Thymus (tissue), 11 donors: ENCODE measurements around the gene GGT6. TPM values are rescaled to one million over a fixed set of nuclear protein-coding genes. Genes with fewer than 3 reads are reported as not detected.
A peak's percentile ranks its signal among the peaks of the same experiment; 100 is the strongest.

ENCODE experiments used
- DNase-seq, 9 donors: peaks; one replicate each; pipeline ENCODE4 v3.0.0-alpha.2; 2013; ENCODE audit warnings: low spot score in 9 of 9, low read depth in 6 of 9, missing footprints in 1 of 9
- H3K27ac ChIP-seq, 2 donors: one replicate each; pipeline ENCODE4 v1.5.1; 2013; ENCODE audit warnings: control low read depth in 1 of 2, low read depth in 1 of 2, low read length in 1 of 2, mild to moderate bottlenecking in 1 of 2, moderate library complexity in 1 of 2
- H3K27me3 ChIP-seq, 2 donors: one replicate each; pipeline ENCODE4 v1.5.1; 2013; ENCODE audit warnings: low read length in 1 of 2; ENCODE audit not compliant: control insufficient read depth in 2 of 2, insufficient read depth in 1 of 2
- H3K36me3 ChIP-seq, 2 donors: one replicate each; pipeline ENCODE4 v1.5.1; 2013; ENCODE audit warnings: low read length in 1 of 2, mild to moderate bottlenecking in 1 of 2, moderate library complexity in 1 of 2; ENCODE audit not compliant: control insufficient read depth in 2 of 2, insufficient read depth in 2 of 2
- H3K4me1 ChIP-seq, 2 donors: one replicate each; pipeline ENCODE4 v1.5.1; 2013; ENCODE audit warnings: low read length in 2 of 2; ENCODE audit not compliant: control insufficient read depth in 2 of 2, insufficient read depth in 2 of 2
- H3K4me3 ChIP-seq, 2 donors: one replicate each; pipeline ENCODE4 v1.5.1; 2013; ENCODE audit warnings: low read length in 2 of 2, control low read depth in 1 of 2, mild to moderate bottlenecking in 1 of 2
- H3K9me3 ChIP-seq, 2 donors: one replicate each; pipeline ENCODE4 v1.5.1; 2013; ENCODE audit warnings: low read length in 1 of 2, mild to moderate bottlenecking in 1 of 2; ENCODE audit not compliant: control insufficient read depth in 2 of 2, insufficient read depth in 1 of 2
- WGBS: extraction: QIAGEN DNeasy Blood & Tissue Kit; methylation state at CpG from one replicate; pipeline ENCODE4 v1.1.7; 2013; 5-methylcytosine and 5-hydroxymethylcytosine counted together
- polyA plus RNA-seq: library from polyadenylated mRNA; stranded (reverse); fragments of 200-250 nt; gene quantifications from one replicate; pipeline ENCODE4 v1.2.3, GENCODE V29; 2013
- total RNA-seq: library from RNA; stranded (reverse); fragments of 120-200 nt; gene quantifications from one replicate; pipeline ENCODE4 v1.2.4, GENCODE V29; 2013
- donor health status: healthy.

The GGT6 gene
- total and polyA plus RNA-seq, 2 donors, result 0.90 to 3.7 TPM

GRCh38 chr17:4588391-4588790 lies 28.0 kb upstream of the GGT6 start:
- peaks cover 25 to 72% of the 10 kb centered on the region in 2 donors for H3K27me3 ChIP-seq
- H3K27ac ChIP-seq, result no peak overlapping the region
- no peak for DNase-seq
- H3K4me1 ChIP-seq, result peaks cover 0 to 8% of the 10 kb centered on the region in 2 donors
- WGBS, result 78% methylated on average over 11 of the region's 11 CpGs
- H3K36me3 ChIP-seq, result no peaks in the 10 kb centered on the region
- H3K4me3 ChIP-seq, result no peak overlapping the region
- no peaks in the 10 kb centered on the region for H3K9me3 ChIP-seq

- H3K9me3 ChIP-seq, result no peaks in the 10 kb centered on the region
- H3K27ac ChIP-seq, result no peak overlapping the region
- no peak for DNase-seq
- peaks cover 0 to 8% of the 10 kb centered on the region in 2 donors for H3K4me1 ChIP-seq
- no peak overlapping the region for H3K4me3 ChIP-seq
- WGBS, result 85% methylated on average over 9 of the region's 9 CpGs
- no peaks in the 10 kb centered on the region for H3K36me3 ChIP-seq
- peaks cover 31 to 78% of the 10 kb centered on the region in 2 donors for H3K27me3 ChIP-seq
Observed at GRCh38 chr17:4587803-4588202, 27.4 kb upstream of the GGT6 start.

GRCh38 chr17:4587195-4587594 lies 26.8 kb upstream of the GGT6 start:
- no peaks in the 10 kb centered on the region for H3K9me3 ChIP-seq
- DNase-seq, result no peak
- H3K27me3 ChIP-seq, result peaks cover 35 to 84% of the 10 kb centered on the region in 2 donors
- H3K36me3 ChIP-seq, result no peaks in the 10 kb centered on the region
- H3K4me1 ChIP-seq, result peaks cover 0 to 8% of the 10 kb centered on the region in 2 donors
- WGBS, result 87% methylated on average over 7 of the region's 7 CpGs
- no peak overlapping the region for H3K4me3 ChIP-seq
- H3K27ac ChIP-seq, result no peak overlapping the region

GRCh38 chr17:4586043-4586442 lies 25.7 kb upstream of the GGT6 start:
- no peak overlapping the region for H3K27ac ChIP-seq
- WGBS, result 96% methylated on average over 9 of the region's 9 CpGs
- H3K4me3 ChIP-seq, result no peak overlapping the region
- DNase-seq, result no peak
- H3K4me1 ChIP-seq, result peaks cover 0 to 8% of the 10 kb centered on the region in 2 donors
- H3K36me3 ChIP-seq, result no peaks in the 10 kb centered on the region
- no peaks in the 10 kb centered on the region for H3K9me3 ChIP-seq
- H3K27me3 ChIP-seq, result peaks cover 35 to 89% of the 10 kb centered on the region in 2 donors

GRCh38 chr17:4585638-4585994 lies 25.2 kb upstream of the GGT6 start:
- 93% methylated on average over 7 of the region's 7 CpGs for WGBS
- no peaks in the 10 kb centered on the region for H3K9me3 ChIP-seq
- no peak overlapping the region for H3K4me3 ChIP-seq
- H3K27me3 ChIP-seq, result peaks cover 35 to 88% of the 10 kb centered on the region in 2 donors
- H3K27ac ChIP-seq, result no peak overlapping the region
- DNase-seq, result no peak
- no peaks in the 10 kb centered on the region for H3K36me3 ChIP-seq
- H3K4me1 ChIP-seq, result peaks cover 0 to 8% of the 10 kb centered on the region in 2 donors

GRCh38 chr17:4584917-4585637 lies 24.7 kb upstream of the GGT6 start:
- no peaks in the 10 kb centered on the region for H3K9me3 ChIP-seq
- H3K27ac ChIP-seq, result no peak overlapping the region
- no peak for DNase-seq
- WGBS, result 34% methylated on average over 57 of the region's 57 CpGs
- H3K27me3 ChIP-seq, result peaks cover 35 to 90% of the 10 kb centered on the region in 2 donors
- H3K4me1 ChIP-seq, result peaks cover 0 to 8% of the 10 kb centered on the region in 2 donors
- peak overlapping the region in 1 of 2 donors; percentile 40 for H3K4me3 ChIP-seq
- H3K36me3 ChIP-seq, result no peaks in the 10 kb centered on the region

GRCh38 chr17:4584101-4584916 lies 23.9 kb upstream of the GGT6 start, which contains the start of gene SMTNL2:
Gene SMTNL2 (plus strand): TSS chr17:4584529. CDS start chr17:4584606, 77 bp downstream.
- peak in 1 of 9 donors; percentile 15 for DNase-seq
- no peaks in the 10 kb centered on the region for H3K9me3 ChIP-seq
- peak within 1 kb of the TSS; percentile 4 to 40 for H3K4me3 ChIP-seq
- peaks cover 35 to 91% of the 10 kb centered on the region in 2 donors for H3K27me3 ChIP-seq
- no peak within 1 kb of the TSS for H3K27ac ChIP-seq
- H3K4me1 ChIP-seq, result peaks cover 0 to 8% of the 10 kb centered on the region in 2 donors
- H3K36me3 ChIP-seq, result no peaks in the 10 kb centered on the region
- WGBS, result 2% methylated on average over 100 of the region's 100 CpGs

GRCh38 chr17:4583782-4584100 lies 23.4 kb upstream of the GGT6 start:
- DNase-seq, result peak in 1 of 9 donors; percentile 34
- Histone ChIP-seq H3K27ac (no peak overlapping the region), H3K4me1 (peaks cover 0 to 8% of the 10 kb centered on the region in 2 donors), H3K4me3 (peak overlapping the region; percentile 4 to 40), H3K27me3 (peaks cover 35 to 85% of the 10 kb centered on the region in 2 donors), H3K36me3 (no peaks in the 10 kb centered on the region), H3K9me3 (no peaks in the 10 kb centered on the region)
- 18% methylated on average over 12 of the region's 12 CpGs for WGBS

GRCh38 chr17:4583206-4583605 lies 22.8 kb upstream of the GGT6 start:
- Histone ChIP-seq H3K36me3 (no peaks in the 10 kb centered on the region), H3K27me3 (peaks cover 35 to 80% of the 10 kb centered on the region in 2 donors), H3K4me3 (no peak overlapping the region), H3K27ac (no peak overlapping the region), H3K4me1 (peaks cover 0 to 8% of the 10 kb centered on the region in 2 donors), H3K9me3 (no peaks in the 10 kb centered on the region)
- no peak for DNase-seq
- 72% methylated on average over 3 of the region's 3 CpGs for WGBS
